Liver (tissue), 9 donors: ENCODE data around the gene GAB2. TPM values are rescaled to one million over a fixed set of nuclear protein-coding genes. Genes with fewer than 3 reads are reported as not detected.
A peak's percentile ranks its signal among the peaks of the same experiment; 100 is the strongest.

Source experiments
- DNase-seq: peaks from one replicate; pipeline ENCODE4 v3.0.0-alpha.2; 2017; ENCODE audit warnings: low spot score
- H3K27ac ChIP-seq, 2 donors: one replicate each; pipeline ENCODE4 v1.7.0; 2013; ENCODE audit warnings: inconsistent platforms in 2 of 2, low read length in 2 of 2, control low read depth in 1 of 2, low read depth in 1 of 2, mild to moderate bottlenecking in 1 of 2
- H3K27me3 ChIP-seq, 4 donors: one replicate each; pipeline versions ENCODE4 v1.6.1 to v1.7.0; 2013; ENCODE audit warnings: low read length in 3 of 4, inconsistent platforms in 1 of 4, mild to moderate bottlenecking in 1 of 4, moderate library complexity in 1 of 4; ENCODE audit not compliant: control insufficient read depth in 4 of 4, insufficient read depth in 4 of 4
- H3K36me3 ChIP-seq, 4 donors: one replicate each; pipeline versions ENCODE4 v1.6.1 to v1.7.0; 2013; ENCODE audit warnings: low read length in 3 of 4, mild to moderate bottlenecking in 3 of 4, low read depth in 1 of 4, moderate library complexity in 1 of 4; ENCODE audit not compliant: control insufficient read depth in 4 of 4, insufficient read depth in 3 of 4
- H3K4me1 ChIP-seq, 4 donors: one replicate each; pipeline versions ENCODE4 v1.6.1 to v1.7.0; 2013; ENCODE audit warnings: low read length in 3 of 4, mild to moderate bottlenecking in 3 of 4, moderate library complexity in 1 of 4; ENCODE audit not compliant: control insufficient read depth in 4 of 4, insufficient read depth in 4 of 4
- H3K4me3 ChIP-seq, 3 donors: one replicate each; pipeline versions ENCODE4 v1.6.1 to v1.7.0; 2013; ENCODE audit warnings: low read length in 3 of 3, control low read depth in 1 of 3, low read depth in 1 of 3, mild to moderate bottlenecking in 1 of 3
- H3K9ac ChIP-seq, 2 donors: one replicate each; pipeline ENCODE4 v1.7.0; 2013; ENCODE audit warnings: low read length in 2 of 2, mild to moderate bottlenecking in 2 of 2, moderate library complexity in 2 of 2, control low read depth in 1 of 2, low read depth in 1 of 2
- H3K9me3 ChIP-seq, 4 donors: one replicate each; pipeline versions ENCODE4 v1.6.1 to v1.7.0; 2013; ENCODE audit warnings: low read length in 3 of 4; ENCODE audit not compliant: control insufficient read depth in 4 of 4
- ATF3 ChIP-seq: IDR thresholded peaks from 2 replicates; pipeline ENCODE4 v1.6.1; 2016; ENCODE audit warnings: antibody characterized with exemption
- EGR1 ChIP-seq, 2 donors: IDR thresholded peaks; 2 replicates each; pipeline ENCODE4 v1.6.1; 2016 to 2018; ENCODE audit warnings: antibody characterized with exemption in 2 of 2, low read depth in 2 of 2
- FOXA1 ChIP-seq: IDR thresholded peaks from 2 replicates; pipeline ENCODE4 v1.6.1; 2016; ENCODE audit warnings: antibody characterized with exemption
- FOXA2 ChIP-seq: IDR thresholded peaks from 2 replicates; pipeline ENCODE4 v1.6.1; 2016; ENCODE audit warnings: antibody characterized with exemption
- GABPA ChIP-seq, 2 donors: IDR thresholded peaks in 1 of 2; conservative IDR thresholded peaks in 1 of 2; 2 replicates each; pipeline ENCODE4 v1.6.1; 2016; ENCODE audit warnings: antibody characterized with exemption in 2 of 2, mild to moderate bottlenecking in 1 of 2, moderate library complexity in 1 of 2
- HNF4A ChIP-seq, 2 donors: conservative IDR thresholded peaks; 2 replicates each; pipeline ENCODE4 v1.6.1; 2016; ENCODE audit warnings: antibody characterized with exemption in 2 of 2, mild to moderate bottlenecking in 2 of 2
- HNF4G ChIP-seq: IDR thresholded peaks from 2 replicates; pipeline ENCODE4 v1.6.1; 2016; ENCODE audit warnings: antibody characterized with exemption
- JUND ChIP-seq, 2 donors: IDR thresholded peaks; 2 replicates each; pipeline ENCODE4 v1.6.1; 2016; ENCODE audit warnings: antibody characterized with exemption in 2 of 2
- MAX ChIP-seq: IDR thresholded peaks from 2 replicates; pipeline ENCODE4 v1.6.1; 2016; ENCODE audit warnings: antibody characterized with exemption
- NR2F2 ChIP-seq: IDR thresholded peaks from 2 replicates; pipeline ENCODE4 v1.6.1; 2016; ENCODE audit warnings: antibody characterized with exemption
- RAD21 ChIP-seq, 2 donors: IDR thresholded peaks; 2 replicates each; pipeline ENCODE4 v1.6.1; 2016; ENCODE audit warnings: antibody characterized with exemption in 2 of 2, mild to moderate bottlenecking in 2 of 2
- REST ChIP-seq: IDR thresholded peaks from 2 replicates; pipeline ENCODE4 v1.6.1; 2016; ENCODE audit warnings: antibody characterized with exemption, mild to moderate bottlenecking
- RXRA ChIP-seq, 2 donors: IDR thresholded peaks; 2 replicates each; pipeline ENCODE4 v1.6.1; 2017 to 2018; ENCODE audit warnings: antibody characterized with exemption in 2 of 2, mild to moderate bottlenecking in 1 of 2
- SP1 ChIP-seq: IDR thresholded peaks from 2 replicates; pipeline ENCODE4 v1.6.1; 2018; ENCODE audit warnings: antibody characterized with exemption, mild to moderate bottlenecking
- TAF1 ChIP-seq: conservative IDR thresholded peaks from 2 replicates; pipeline ENCODE4 v1.6.1; 2016; ENCODE audit warnings: antibody characterized with exemption, mild to moderate bottlenecking
- YY1 ChIP-seq: IDR thresholded peaks from 2 replicates; pipeline ENCODE4 v1.6.1; 2016; ENCODE audit warnings: antibody characterized with exemption, mild to moderate bottlenecking
- ZBTB33 ChIP-seq: IDR thresholded peaks from 2 replicates; pipeline ENCODE4 v1.6.1; 2016; ENCODE audit warnings: antibody characterized with exemption
- WGBS: extraction: QIAGEN DNeasy Blood & Tissue Kit; methylation state at CpG from one replicate; pipeline ENCODE4 v1.1.7; 2013; 5-methylcytosine and 5-hydroxymethylcytosine counted together
- polyA plus RNA-seq, 2 donors: library from polyadenylated mRNA; stranded (reverse) in 1 of 2; unstranded in 1 of 2; fragments of 200-250 nt in 1 of 2; fragments of >200 nt in 1 of 2; fragmentation: Nextera tagmentation in 1 of 2; extraction: Ambion mirVana in 1 of 2; gene quantifications; one replicate each; pipeline versions ENCODE4 v1.2.1 to v1.2.3, GENCODE V29; 2013 to 2015
- total RNA-seq, 2 donors: library from RNA; depleted of rRNA; stranded (reverse); fragments of >200 nt; gene quantifications; one replicate each; pipeline ENCODE4 v1.2.3, GENCODE V29; 2014
- TF ChIP-seq, protein P1 (sequence below): fragments of 150-350 bp; IDR thresholded peaks from 2 replicates; pipeline ENCODE4 v1.5.1; 2017; ENCODE audit warnings: improper control_type of control experiment, low read depth, low read length; ENCODE audit not compliant: missing input control
- donor health status: healthy.
- donor health status: healthy.
- donor health status: healthy.
- donor health status: healthy.
- donor health status: healthy.

Gene GAB2
- total and polyA plus RNA-seq, 4 donors = 1.3 to 3.6 (median 2.5) TPM

GRCh38 chr11:78416285-78417174 is 1.1 kb downstream of the GAB2 start:
- Histone ChIP-seq H3K27ac (peak overlapping the region; percentile 91 to 92), H3K36me3 (no peaks in the 10 kb centered on the region), H3K4me3 (peak overlapping the region; percentile 52 to 90 (median 63)), H3K27me3 (no peaks in the 10 kb centered on the region), H3K4me1 (peaks cover 0 to 32% (median 20%) of the 10 kb centered on the region in 4 donors), H3K9ac (peak overlapping the region; percentile 69 to 75), H3K9me3 (no peaks in the 10 kb centered on the region)
- DNase-seq = peak; percentile 73
- 5% methylated on average over 38 of the region's 38 CpGs for WGBS
- TF ChIP-seq GABPA (IDR thresholded peaks at IDR 0.05 in 1 of 2, conservative IDR thresholded peaks at IDR 0.05 in 1 of 2) (no peak), RXRA (IDR thresholded peaks at IDR 0.05) (peak; percentile 28 to 62), FOXA2 (no peak), SP1 (no peak), MAX (peak; percentile 43), HNF4A (conservative IDR thresholded peaks at IDR 0.05) (peak in 1 of 2 donors; percentile 27), REST (no peak), EGR1 (IDR thresholded peaks at IDR 0.05; ENCODE audit: low read depth in 2 of 2) (no peak), ATF3 (peak; percentile 6), JUND (IDR thresholded peaks at IDR 0.05) (peak; percentile 54 to 57), HNF4G (no peak), FOXA1 (no peak), NR2F2 (no peak), RAD21 (IDR thresholded peaks at IDR 0.05) (peak; percentile 51 to 60), ZBTB33 (no peak), YY1 (peak; percentile 46), TAF1 (no peak)
- TF ChIP-seq, protein P1, sequence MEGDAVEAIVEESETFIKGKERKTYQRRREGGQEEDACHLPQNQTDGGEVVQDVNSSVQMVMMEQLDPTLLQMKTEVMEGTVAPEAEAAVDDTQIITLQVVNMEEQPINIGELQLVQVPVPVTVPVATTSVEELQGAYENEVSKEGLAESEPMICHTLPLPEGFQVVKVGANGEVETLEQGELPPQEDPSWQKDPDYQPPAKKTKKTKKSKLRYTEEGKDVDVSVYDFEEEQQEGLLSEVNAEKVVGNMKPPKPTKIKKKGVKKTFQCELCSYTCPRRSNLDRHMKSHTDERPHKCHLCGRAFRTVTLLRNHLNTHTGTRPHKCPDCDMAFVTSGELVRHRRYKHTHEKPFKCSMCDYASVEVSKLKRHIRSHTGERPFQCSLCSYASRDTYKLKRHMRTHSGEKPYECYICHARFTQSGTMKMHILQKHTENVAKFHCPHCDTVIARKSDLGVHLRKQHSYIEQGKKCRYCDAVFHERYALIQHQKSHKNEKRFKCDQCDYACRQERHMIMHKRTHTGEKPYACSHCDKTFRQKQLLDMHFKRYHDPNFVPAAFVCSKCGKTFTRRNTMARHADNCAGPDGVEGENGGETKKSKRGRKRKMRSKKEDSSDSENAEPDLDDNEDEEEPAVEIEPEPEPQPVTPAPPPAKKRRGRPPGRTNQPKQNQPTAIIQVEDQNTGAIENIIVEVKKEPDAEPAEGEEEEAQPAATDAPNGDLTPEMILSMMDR = peak; percentile 45
